D721Med (cell line): Measurements from ENCODE around the gene ANKRD30B.
"Not testable (repeated sequence)": the region's sequence is repeated elsewhere in the genome, so short reads cannot be mapped to it uniquely, and the experiment has no call there.

Experiments
- DNase-seq: peaks from one replicate; pipeline ENCODE4 v3.0.0; 2011; ENCODE audit warnings: low spot score; ENCODE audit not compliant: insufficient read length
- FAIRE-seq: peaks from 2 replicates; lab custom pipeline; 2011; peaks lifted over from hg19 to GRCh38; lab: Jason Lieb, UNC
- TF ChIP-seq, protein P1 (sequence below): IDR thresholded peaks from 2 replicates; pipeline ENCODE4 v1.5.1; 2012; ENCODE audit warnings: mild to moderate bottlenecking, control low read depth; ENCODE audit not compliant: insufficient read depth; ENCODE audit errors: missing control alignments

ANKRD30B gene

DNA sequence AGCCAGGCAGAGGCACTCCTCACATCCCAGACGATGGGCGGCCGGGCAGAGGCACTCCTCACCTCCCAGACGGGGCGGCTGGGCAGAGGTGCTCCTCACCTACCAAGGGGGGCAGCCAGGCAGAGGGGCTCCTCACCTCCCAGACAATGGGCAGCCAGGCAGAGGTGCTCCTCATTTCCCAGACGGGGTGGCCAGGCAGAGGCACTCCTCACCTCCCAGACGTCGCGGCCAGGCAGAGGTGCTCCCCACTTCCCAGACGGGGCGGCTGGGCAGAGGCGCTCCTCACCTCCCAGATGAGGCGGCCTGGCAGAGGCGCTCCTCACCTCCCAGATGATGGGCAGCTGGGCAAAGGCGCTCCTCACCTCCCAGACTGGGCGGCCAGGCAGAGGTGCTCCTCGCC, 107.7 kb downstream of the ANKRD30B start:
- DNase-seq, FAIRE-seq: not testable (repeated sequence)

- not testable (repeated sequence) for DNase-seq, FAIRE-seq
Observed at GRCh38 chr18:14856256-14856655, 108.3 kb downstream of the ANKRD30B start.

DNA sequence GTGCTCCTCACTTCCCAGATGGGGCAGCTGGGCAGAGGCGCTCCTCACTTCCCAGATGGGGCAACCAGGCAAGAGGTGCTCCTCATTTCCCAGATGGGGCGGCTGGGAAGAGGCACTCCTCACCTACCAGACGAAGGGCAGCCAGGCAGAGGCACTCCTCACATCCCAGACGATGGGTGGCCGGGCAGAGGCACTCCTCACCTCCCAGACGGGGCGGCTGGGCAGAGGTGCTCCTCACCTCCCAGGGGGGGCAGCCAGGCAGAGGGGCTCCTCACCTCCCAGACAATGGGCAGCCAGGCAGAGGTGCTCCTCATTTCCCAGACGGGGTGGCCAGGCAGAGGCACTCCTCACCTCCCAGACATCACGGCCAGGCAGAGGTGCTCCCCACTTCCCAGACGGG, 110.5 kb downstream of the ANKRD30B start:
- not testable (repeated sequence) for FAIRE-seq, DNase-seq

- FAIRE-seq: not testable (repeated sequence)
Observed at GRCh38 chr18:14859995-14860394, 112.0 kb downstream of the ANKRD30B start.

DNA sequence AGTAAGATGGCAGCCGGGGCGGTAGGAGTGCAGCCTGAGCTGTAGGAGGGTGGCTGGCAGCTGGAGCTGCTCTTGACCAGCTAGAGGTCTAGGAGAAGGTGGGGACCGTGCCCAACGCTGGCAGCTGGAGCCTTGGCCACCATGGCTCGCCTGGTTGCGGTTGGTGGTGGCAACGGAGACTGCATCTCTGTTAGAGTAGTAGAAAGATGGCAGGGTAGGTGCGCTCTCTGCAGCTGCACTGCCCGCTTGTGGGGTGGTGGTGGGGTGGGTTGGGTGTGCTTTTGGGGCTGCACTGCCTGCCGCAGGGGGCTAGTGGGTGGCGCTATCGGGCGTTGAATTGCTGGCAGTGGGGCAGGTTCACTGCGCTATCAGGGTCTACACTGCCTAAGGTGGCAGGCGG, 118.5 kb downstream of the ANKRD30B start:
- FAIRE-seq: not testable (repeated sequence)

More at GRCh38 chr18:14859995-14860394, 112.0 kb downstream of the ANKRD30B start:
- DNase-seq: not testable (repeated sequence)

GRCh38 chr18:14867988-14868387, 120.0 kb downstream of the ANKRD30B start:
- FAIRE-seq, DNase-seq: not testable (repeated sequence)

More for the DNA sequence above, 118.5 kb downstream of the ANKRD30B start:
- not testable (repeated sequence) for DNase-seq

DNA sequence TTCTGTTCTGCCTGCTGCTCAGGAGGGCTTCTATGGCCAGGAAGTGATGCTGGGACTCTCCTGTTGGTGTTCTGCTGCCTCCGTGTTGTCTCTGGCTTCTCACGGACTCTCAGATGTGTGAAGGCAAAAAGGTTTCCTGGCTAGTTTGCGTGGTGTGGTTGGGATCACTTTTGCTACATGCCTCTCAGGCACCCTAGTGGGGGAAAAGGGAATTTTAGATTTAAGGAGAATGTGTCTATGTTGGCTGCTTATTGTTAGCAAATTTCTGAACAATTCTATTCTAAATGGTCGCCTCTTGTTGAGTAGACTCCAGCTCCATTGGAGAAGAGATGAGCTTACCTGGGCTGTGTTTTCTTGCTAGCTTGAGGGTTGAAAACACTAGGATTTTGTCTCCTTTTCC, 120.9 kb downstream of the ANKRD30B start:
- not testable (repeated sequence) for DNase-seq, FAIRE-seq

DNA sequence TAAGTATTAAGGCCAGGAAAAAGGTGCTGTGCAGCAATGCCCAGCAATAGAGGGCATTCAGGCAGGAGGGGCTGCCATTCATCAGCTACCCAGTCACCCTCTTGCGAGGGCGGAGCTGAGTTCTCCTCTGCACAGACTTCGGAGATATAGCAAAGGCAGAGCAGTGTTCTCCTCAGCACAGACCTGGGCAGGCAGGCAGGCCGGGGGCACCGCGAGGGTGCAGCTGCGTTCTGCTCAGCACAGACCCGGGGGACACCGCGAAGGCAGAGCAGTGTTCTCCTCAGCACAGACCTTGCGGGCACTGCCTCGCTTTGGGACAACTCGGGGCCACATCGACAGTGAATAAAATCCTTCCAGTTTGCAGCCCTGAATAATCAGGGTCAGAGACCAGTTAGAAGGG, 130.9 kb downstream of the ANKRD30B start:
- FAIRE-seq, DNase-seq: not testable (repeated sequence)

- DNase-seq (no peak), FAIRE-seq (no peak)
- TF ChIP-seq, protein P1, sequence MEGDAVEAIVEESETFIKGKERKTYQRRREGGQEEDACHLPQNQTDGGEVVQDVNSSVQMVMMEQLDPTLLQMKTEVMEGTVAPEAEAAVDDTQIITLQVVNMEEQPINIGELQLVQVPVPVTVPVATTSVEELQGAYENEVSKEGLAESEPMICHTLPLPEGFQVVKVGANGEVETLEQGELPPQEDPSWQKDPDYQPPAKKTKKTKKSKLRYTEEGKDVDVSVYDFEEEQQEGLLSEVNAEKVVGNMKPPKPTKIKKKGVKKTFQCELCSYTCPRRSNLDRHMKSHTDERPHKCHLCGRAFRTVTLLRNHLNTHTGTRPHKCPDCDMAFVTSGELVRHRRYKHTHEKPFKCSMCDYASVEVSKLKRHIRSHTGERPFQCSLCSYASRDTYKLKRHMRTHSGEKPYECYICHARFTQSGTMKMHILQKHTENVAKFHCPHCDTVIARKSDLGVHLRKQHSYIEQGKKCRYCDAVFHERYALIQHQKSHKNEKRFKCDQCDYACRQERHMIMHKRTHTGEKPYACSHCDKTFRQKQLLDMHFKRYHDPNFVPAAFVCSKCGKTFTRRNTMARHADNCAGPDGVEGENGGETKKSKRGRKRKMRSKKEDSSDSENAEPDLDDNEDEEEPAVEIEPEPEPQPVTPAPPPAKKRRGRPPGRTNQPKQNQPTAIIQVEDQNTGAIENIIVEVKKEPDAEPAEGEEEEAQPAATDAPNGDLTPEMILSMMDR: no peak
Observed at GRCh38 chr18:14900435-14900834, 152.5 kb downstream of the ANKRD30B start.
